ACHN (cell line): ENCODE results near the gene FBXO44.

Source experiments
- DNase-seq: peaks from one replicate; pipeline ENCODE4 v3.0.0-alpha.2; 2015
- in situ Hi-C: cut with HindIII; loops from 2 replicates; pipeline ENCODE4 v1.10.0; 2017; ENCODE audit warnings: low sequenced_read_pairs, low pct_ligation_motif_present, low pct_unique_long_range_greater_than_20kb

Gene FBXO44

DNA sequence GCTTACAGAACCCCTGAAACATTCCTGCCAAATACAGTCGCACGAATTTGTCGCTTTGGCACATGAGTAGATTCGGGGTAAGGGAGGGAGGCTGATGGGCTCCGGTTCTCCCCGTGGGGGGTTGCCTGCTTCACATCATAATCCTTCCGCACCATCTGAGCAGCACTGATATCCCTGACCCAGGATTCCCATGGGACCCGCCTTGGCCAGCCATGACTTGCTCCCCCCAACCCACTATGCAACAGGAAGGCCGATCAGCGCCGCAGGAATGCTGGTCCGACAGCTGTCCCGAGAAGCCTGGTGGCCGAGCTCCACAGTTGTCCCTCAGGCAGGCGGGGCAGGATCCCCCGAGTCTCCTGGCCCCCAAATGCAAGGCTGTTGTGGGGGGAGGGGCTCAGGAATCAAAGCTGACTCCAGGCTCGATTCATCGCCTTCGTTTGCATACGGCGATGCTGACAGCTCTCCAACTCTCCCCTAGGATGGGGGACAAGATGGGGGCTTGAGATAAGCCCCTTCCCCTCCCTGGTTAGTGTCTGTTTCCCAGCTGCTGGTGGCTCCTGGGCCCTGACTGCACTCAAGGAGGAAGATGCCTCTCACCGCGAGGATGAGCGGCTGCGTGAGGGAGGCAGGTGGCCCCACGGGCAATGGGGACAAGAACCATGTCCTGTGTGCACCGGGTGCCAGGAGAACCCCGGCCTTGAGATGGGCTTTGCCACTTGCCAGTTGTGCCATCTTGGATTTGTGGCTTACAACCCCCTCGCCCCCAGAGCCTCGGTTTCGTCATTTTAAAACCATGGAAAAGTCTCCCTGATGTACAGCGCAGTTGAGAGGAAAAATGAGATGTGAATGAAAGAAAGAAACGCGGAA lies 46.2 kb downstream of the FBXO44 start:
- in situ Hi-C loops = no loop called here

DNA sequence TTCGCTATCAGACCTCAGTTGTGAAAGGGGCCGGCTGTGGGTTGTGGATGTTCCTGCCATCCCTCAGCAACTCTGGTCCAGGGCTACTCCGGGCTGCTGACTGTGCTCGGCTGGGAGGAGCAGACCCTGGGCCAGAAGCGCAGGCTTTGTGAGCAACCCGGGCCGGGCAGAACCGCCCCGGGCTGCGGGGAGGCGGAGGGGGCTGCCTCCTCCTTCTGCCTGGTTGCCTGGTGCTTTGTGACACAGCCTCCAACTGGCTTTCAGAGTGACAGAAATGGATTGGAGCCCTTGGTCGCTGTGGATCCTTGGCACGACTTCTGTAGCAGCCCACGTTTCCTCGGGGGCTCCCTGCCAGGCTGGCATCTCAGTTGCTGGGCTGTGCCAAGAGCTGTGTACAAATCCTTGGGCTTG lies 46.9 kb downstream of the FBXO44 start:
- in situ Hi-C loops = no loop called here
- DNase-seq = no peak

More for the DNA sequence above, 46.2 kb downstream of the FBXO44 start:
- no peak for DNase-seq

DNA sequence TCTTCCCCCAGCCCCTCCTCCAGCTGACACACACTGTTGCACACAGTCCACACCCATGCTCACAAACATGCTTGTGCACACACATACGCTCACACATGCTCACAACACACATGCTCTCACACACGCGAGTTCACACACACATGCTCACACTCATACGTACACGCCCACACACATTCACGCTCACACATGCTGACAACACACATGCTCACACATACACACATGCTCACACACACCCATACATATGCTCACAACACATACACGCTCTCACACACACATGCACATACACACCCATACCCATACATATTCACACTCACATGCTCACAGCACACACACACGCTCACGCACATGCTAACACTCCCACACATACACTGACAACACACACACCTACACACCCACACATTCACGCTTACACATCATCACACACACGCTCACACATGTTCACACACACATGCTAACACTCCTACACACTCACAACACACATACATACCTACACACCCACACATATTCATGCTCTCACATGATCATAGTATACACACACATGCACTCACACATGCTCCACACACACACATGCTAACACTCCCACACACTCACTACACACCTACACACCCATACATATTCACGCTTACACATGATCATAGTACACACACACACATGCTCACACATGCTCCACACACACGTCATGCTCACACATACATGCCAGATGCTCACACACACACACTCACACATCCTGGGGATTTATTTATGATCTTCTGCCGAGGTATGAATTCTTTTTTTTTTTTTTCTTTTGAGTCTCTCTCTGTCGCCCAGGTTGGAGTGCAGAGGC lies 47.5 kb downstream of the FBXO44 start:
- DNase-seq = no peak
- in situ Hi-C loops = no loop called here

DNA sequence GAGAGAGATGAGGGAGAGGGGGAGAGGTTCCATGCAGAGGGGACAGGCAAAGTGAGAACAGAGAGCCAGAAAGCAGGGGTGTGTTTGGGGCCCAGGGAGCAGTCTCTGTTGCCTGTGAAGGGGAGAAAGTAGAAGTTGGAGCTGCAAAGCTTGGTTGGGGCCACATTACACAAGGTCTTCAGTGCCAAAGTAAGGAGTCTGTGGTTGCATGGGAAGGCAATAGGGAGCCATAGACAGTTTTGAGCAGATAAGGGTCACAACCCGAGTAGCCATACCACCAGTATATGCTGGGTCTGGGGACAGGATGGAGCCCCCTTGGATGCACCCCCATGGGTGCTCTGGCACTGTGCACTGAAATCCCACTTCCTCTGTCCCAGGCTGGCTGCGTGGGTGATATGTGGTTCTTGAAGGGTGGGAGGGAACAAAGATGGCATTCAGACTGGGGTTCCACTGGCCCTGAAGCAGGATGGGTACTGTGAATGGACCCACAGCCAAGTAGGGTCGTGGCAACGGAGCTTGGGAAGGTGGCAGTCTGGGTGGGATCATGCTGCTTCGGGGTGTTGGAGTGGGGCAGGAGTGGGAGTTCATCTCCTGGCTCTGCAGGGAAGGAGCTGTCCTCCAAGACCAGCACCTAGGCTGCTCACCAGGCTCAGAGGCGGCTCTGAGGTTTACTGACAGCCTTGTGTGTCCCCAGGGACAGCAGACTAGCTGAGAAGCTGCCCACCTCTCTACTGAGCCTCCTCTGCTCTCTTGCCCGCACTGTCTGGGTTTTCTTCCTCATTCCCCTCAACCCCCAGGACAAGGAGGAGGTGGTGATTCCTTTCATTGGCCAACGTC lies 48.9 kb downstream of the FBXO44 start:
- DNase-seq = no peak
- in situ Hi-C loops = no loop called here

DNA sequence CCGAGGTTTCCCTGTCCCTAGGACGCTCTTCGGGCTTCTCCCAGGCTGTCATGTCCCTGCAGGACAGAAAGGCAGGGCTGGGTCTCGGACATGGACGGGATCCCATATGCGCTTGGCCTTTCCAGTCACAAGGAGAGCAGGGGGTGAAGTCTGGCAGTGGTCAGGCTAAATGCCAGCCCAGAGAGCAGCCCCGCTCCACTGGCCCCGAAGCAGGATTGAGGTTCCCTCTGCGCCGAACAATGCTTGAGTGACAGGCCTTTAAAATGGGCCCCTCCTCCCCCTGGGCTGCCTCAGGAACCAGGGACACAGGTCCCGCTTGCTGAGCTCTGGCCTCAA lies 49.5 kb downstream of the FBXO44 start:
- in situ Hi-C loops = no loop called here
- no peak for DNase-seq

DNA sequence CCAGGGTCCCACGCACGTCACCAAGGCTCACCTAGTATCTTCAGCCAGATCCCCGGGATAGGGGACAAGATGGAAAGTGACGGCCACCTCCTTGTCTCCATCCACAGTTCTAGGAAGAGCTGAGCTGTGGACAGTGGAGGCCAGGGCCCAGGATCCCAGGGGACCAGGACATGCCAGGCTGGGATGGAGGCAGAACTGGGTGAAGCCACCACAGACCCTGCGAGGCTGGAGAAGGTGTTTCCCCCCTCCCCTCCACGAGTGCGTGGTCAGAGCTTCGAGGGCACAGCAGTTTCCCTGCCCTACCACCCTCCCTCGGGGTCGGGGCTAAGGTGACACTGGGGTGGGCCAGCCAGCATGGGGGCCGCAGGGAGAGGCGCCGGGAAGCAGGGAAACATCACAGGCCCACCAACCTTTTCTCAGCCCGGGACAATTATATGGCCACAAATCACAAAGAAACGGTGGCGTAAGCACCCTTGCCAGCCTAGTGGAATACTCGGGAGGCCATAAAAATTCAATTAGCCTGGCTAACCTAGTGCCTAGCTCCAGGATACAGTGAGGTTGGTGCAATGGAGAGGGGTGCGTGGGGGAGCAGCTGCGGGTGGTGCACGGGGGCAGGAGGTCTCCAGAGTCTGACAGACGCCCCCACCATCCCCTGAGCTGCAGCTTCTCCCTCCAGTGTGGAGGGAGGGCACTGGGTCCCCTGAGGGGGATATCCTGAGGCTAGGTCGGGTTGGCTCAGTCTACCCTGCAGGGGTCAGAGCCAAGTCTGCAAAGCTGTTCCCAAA lies 50.2 kb downstream of the FBXO44 start:
- in situ Hi-C loops = no loop called here
- DNase-seq = no peak

DNA sequence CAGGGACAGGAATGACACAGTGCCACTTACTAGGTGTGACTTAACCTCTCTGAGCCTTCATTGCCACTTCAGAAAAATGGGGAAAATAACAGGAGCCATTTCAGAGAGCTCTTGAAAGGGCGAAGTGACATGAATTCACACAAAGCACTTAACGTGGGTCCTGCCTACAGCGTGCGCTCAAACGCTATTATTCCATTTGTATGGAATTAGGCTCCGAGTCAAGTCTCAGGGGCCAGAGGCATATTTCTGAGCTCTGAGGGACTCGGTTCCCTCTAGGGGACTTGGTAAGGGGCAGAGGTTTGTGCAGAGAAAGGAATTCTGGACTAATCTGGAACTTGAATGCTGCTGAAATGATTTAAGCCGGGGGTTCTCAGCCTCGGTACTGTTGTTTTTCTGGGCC lies 50.9 kb downstream of the FBXO44 start:
- in situ Hi-C loops = no loop called here
- no peak for DNase-seq

DNA sequence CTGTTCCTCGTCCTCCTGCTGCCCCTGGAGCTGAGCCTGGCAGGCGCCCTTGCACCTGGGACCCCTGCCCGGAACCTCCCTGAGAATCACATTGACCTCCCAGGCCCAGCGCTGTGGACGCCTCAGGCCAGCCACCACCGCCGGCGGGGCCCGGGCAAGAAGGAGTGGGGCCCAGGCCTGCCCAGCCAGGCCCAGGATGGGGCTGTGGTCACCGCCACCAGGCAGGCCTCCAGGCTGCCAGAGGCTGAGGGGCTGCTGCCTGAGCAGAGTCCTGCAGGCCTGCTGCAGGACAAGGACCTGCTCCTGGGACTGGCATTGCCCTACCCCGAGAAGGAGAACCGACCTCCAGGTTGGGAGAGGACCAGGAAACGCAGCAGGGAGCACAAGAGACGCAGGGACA lies 51.6 kb downstream of the FBXO44 start:
- in situ Hi-C loops = no loop called here
- DNase-seq = no peak

DNA sequence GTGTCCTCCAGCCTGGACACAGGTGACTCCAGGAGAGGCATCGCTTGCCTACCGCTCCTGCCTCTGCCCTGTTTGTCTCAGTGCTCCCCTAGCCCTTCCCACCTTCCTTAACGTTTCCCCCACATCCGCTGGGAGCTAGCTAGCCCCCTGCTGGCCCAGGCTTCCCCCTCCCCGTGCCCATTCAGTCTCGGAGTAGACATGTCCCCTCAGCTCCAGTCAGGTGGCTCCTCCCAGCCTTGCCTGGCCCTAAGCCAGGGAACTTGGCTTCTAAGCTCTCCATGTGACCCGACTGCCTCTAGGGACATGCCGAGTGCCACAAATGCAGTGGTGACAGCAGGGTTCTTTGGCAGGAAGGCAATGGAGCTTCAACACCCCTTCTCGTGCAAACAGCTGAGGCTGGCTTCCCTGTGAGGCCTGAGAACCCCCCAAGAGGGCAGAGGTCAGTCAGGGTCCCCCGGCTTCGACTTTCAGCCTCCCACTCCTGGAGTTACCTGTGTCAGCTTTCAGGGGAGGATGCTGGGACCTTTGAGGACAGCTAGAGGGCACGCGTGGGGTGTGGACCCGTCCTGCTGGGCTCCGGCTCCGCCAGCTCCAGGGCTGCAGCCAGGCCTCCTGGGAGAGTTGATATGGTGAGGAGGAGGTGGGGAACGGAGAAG lies 53.1 kb downstream of the FBXO44 start:
- no peak for DNase-seq

DNA sequence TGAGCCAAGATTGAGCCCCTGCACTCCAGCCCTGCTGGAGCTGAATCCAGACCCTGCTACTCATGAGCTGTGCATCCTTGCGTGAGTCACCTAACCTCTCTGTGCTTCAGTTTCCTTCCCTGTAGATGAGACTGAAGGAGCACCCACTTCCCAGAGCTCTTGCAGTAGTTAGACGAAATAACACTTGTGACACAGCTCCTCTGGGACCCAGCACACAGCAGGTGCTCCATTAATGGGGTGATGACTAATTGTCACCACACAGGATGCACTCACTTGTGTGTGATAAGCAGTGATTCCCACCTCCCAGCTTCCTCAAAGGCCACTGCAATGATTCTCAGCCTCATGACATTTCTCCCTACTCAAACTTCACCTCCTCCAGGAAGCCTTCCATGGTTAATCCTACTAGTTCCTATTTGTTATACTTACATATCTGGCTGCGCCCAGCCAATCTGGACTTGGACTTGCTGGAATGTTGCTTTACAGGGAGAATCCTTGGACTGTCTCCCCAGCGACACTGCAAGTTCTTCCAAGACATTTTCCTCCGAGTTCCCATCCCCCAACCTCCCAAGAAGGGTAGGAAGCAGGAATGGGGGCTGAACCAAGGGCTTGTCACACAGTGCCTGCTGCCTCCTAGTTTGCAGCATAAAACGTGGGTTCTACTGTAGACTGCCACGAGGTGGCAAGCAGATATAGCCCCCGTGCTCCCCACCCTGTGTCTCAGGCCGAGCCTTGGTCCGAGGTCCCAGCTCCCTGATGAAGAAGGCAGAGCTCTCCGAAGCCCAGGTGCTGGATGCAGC lies 54.1 kb downstream of the FBXO44 start:
- DNase-seq = no peak
- in situ Hi-C loops = no loop called here

More for the DNA sequence above, 53.1 kb downstream of the FBXO44 start:
- in situ Hi-C loops = no loop called here

DNA sequence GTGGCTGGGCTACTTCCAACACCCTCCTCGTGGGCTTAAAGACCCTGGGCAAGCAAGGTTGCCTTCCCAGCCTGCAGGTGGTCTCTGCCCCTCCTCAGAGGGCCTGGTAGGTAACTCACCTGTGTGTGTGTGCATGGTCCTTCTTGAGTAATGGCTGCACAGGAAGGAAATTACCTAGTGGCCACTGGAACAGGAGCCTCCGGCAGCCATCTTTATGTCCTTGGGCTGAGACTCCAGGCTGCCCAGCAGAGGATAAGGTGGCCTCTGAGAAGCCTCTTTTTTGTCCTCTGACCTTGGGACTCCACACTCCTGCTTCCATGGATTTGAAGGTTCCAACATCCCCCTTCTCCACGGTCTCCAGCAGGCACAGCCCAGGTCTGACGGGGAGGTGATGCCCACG lies 56.8 kb downstream of the FBXO44 start:
- in situ Hi-C loops = no loop called here
- DNase-seq = no peak

DNA sequence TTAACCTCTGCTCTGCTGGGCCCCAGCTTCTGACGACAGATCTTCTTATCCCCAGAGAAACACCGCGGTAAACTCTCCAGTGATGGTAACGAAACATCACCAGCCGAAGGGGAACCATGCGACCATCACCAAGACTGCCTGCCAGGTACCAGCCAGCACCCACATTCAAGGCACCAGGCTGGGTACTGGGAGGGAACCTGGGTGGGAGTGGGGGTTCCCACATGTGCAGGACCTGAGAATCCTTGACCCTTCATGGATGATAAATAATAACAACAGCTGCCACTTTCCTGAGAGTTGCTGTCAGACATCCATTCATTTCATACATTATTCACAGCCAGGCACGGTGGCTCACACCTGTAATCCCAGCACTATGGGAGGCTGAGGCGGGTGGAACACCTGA lies 57.6 kb downstream of the FBXO44 start:
- no peak for DNase-seq
- in situ Hi-C loops = no loop called here
